ENCODE data around the gene LMBR1.
"Not testable (repeated sequence)": the region's sequence is repeated elsewhere in the genome, so short reads cannot be mapped to it uniquely, and the experiment has no call there.

The LMBR1 gene

DNA sequence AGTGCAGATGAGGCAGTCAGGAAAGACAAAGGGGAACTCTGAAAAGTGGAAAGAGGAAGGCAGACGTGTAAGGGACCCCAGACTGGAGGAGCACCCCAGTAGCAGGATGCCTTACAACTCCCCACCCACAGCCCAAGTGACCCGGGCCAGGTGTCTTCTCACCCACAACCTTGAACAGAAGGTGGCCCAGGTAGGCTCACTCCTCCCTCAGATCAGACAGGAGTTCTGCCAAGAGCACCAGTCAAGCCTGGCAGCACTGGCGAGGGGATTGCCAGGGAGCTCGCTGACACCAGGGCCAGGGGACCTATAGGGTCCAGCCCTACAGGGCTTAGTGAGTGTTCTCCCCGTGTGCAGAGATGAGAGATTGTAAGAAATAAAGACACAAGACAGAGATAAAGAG, 27.1 kb upstream of the LMBR1 start:
- TF ChIP-seq, protein P1, sequence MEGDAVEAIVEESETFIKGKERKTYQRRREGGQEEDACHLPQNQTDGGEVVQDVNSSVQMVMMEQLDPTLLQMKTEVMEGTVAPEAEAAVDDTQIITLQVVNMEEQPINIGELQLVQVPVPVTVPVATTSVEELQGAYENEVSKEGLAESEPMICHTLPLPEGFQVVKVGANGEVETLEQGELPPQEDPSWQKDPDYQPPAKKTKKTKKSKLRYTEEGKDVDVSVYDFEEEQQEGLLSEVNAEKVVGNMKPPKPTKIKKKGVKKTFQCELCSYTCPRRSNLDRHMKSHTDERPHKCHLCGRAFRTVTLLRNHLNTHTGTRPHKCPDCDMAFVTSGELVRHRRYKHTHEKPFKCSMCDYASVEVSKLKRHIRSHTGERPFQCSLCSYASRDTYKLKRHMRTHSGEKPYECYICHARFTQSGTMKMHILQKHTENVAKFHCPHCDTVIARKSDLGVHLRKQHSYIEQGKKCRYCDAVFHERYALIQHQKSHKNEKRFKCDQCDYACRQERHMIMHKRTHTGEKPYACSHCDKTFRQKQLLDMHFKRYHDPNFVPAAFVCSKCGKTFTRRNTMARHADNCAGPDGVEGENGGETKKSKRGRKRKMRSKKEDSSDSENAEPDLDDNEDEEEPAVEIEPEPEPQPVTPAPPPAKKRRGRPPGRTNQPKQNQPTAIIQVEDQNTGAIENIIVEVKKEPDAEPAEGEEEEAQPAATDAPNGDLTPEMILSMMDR (IDR thresholded peaks at IDR 0.05; ENCODE audit: low read depth, low read length), result no peak
- Histone ChIP-seq H3K4me3 (ENCODE audit: low read depth, low read length) (no peak overlapping the region), H3K9me3 (no peaks in the 10 kb centered on the region), H3K27me3 (no peaks in the 10 kb centered on the region), H3K4me1 (no peaks in the 10 kb centered on the region; the same call in 1 of the 2 replicates), H3K36me3 (no peaks in the 10 kb centered on the region)
- no peak for DNase-seq

DNA sequence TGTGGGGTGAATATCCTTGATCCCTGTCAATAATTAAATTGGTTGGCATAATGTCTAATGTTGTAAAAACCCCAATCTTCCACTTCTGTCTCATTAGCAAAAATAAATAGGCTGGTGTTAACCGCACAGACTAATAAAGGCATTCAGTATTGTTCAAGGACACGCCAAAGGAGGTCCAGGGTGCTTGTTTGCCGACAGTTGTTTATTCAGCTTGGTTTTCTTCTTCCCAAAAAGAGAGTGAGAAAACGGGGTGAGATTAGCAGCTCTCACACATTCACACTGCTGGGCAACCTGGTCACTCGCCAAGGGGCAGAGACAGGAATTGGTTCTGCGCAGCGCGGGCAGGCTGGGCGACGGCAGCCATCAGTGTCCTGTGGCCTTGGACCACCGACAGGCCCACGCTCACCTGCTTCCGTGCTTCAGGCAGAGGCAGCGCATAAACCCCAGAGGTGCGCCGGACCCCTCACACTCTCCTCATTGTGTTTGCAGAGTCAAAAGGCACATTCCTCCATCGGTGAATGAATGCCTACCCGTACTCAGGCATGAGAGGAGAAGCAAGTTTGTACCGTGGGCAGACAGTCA, 26.2 kb upstream of the LMBR1 start:
- DNase-seq, result no peak
- peaks cover 3% of the 10 kb centered on the region; the same call in 1 of the 2 replicates for H3K9me3 ChIP-seq
- no peaks in the 10 kb centered on the region for H3K36me3 ChIP-seq
- H3K4me1 ChIP-seq, result no peaks in the 10 kb centered on the region; the same call in 1 of the 2 replicates
- TF ChIP-seq, protein P1 (IDR thresholded peaks at IDR 0.05; ENCODE audit: low read depth, low read length), result no peak
- no peaks in the 10 kb centered on the region for H3K27me3 ChIP-seq
- H3K4me3 ChIP-seq (ENCODE audit: low read depth, low read length), result no peak overlapping the region

DNA sequence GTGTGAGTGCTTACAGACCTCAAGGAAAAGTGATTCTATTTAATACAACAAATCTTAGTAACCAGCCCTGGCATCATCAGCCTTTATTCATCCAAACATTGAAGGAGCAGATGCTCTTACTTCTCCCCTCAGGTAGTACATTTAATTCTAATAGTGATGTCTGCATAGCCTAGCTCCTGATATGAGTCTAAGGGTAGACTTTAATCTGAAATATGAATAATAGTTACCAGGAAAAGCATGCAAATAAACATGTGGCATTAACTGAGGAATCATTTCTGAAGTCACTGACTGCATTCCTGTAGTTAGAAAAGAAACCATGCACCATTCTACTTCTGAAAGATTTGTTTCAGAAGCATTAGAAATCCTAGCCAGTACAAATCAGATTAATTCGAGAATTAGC, 25.7 kb upstream of the LMBR1 start:
- DNase-seq, result no peak
- Histone ChIP-seq H3K4me1 (no peaks in the 10 kb centered on the region; the same call in 1 of the 2 replicates), H3K27me3 (no peaks in the 10 kb centered on the region), H3K36me3 (no peaks in the 10 kb centered on the region), H3K9me3 (peaks cover 3% of the 10 kb centered on the region; the same call in 1 of the 2 replicates), H3K4me3 (ENCODE audit: low read depth, low read length) (no peak overlapping the region)
- TF ChIP-seq, protein P1 (IDR thresholded peaks at IDR 0.05; ENCODE audit: low read depth, low read length), result no peak

DNA sequence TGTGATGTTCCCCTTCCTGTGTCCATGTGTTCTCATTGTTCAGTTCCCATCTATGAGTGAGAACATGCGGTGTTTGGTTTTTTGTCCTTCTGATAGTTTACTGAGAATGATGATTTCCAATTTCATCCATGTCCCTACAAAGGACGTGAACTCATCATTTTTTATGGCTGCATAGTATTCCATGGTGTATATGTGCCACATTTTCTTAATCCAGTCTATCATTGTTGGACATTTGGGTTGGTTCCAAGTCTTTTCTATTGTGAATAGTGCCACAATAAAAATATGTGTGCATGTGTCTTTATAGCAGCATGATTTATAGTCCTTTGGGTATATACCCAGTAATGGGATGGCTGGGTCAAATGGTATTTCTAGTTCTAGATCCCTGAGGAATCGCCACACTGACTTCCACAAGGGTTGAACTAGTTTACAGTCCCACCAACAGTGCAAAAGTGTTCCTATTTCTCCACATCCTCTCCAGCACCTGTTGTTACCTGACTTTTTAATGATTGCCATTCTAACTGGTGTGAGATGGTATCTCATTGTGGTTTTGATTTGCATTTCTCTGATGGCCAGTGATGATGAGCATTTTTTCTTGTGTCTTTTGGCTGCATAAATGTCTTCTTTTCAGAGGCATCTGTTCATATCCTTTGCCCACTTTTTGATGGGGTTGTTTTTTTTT, 16.7 kb upstream of the LMBR1 start:
- not testable (repeated sequence) for DNase-seq; H3K36me3 ChIP-seq; H3K4me1 ChIP-seq; H3K9me3 ChIP-seq; H3K27me3 ChIP-seq; H3K4me3 ChIP-seq (ENCODE audit: low read depth, low read length)

DNA sequence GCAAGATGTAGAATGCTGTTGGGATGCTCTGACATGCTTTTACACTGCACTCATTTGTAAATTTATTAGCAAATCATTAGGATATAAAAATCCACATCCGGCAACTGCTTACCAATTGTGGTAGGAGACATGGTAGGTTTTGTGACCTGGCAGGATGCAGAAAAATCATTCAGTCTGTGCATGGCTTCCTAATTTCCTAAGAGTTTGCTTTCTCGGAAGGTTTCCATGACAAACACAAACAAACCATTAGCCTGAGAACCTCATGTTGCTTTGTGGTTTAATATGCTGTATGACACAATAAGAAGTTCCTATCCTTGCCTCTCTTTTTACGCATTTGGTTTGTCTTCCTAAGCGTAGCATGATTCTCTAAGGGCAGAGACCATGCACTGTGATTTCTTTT, 14.7 kb upstream of the LMBR1 start:
- H3K36me3 ChIP-seq, result no peaks in the 10 kb centered on the region
- H3K27me3 ChIP-seq, result no peaks in the 10 kb centered on the region; the same call in 1 of the 2 replicates
- TF ChIP-seq, protein P1 (IDR thresholded peaks at IDR 0.05; ENCODE audit: low read depth, low read length), result no peak
- H3K9me3 ChIP-seq, result no peaks in the 10 kb centered on the region
- no peak for DNase-seq
- no peaks in the 10 kb centered on the region for H3K4me1 ChIP-seq
- H3K4me3 ChIP-seq (ENCODE audit: low read depth, low read length), result no peak overlapping the region

DNA sequence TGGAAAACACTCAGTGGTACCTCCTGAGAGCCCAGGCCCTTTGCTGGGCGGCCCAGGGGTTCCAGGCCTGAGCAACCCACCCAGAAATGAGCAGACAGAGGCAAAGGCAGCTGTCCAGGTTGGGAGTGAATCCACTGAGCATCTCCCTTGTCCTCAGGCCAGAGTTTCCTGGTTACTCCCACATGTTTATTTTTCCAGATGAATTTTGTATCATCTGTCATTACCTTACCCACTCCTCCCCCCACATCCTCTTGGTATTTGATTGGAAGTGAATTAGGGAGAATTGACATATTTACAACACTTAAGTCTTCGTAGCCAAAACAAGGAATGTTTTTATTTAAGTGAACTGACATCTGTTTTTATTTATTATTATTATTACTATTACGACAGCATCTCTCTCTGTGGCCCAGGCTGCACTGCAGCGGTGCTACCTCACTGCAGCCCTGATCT, 13.2 kb upstream of the LMBR1 start:
- Histone ChIP-seq H3K4me1 (no peaks in the 10 kb centered on the region), H3K4me3 (ENCODE audit: low read depth, low read length) (no peak overlapping the region), H3K9me3 (no peaks in the 10 kb centered on the region), H3K27me3 (no peaks in the 10 kb centered on the region), H3K36me3 (no peaks in the 10 kb centered on the region)
- TF ChIP-seq, protein P1 (IDR thresholded peaks at IDR 0.05; ENCODE audit: low read depth, low read length), result no peak
- DNase-seq, result no peak

Data from BE2C (cell line).